H1 (cell line): ENCODE measurements around the gene TNNI2. TPM values are rescaled to one million over a fixed set of nuclear protein-coding genes. Genes with fewer than 3 reads are reported as not detected.
A peak's percentile ranks its signal among the peaks of the same experiment; 100 is the strongest.

Source experiments
- CTCF ChIA-PET: fragments of 300-600 bp; sonication (Branson Sonifier 250); formaldehyde crosslinking; loops from one replicate; lab custom pipeline; 2021; ENCODE audit not compliant: partially characterized antibody; lab: Charles Lee
- POLR2A ChIA-PET: fragments of 300-600 bp; sonication (Branson Sonifier 250); formaldehyde crosslinking; loops from one replicate; lab custom pipeline; 2021; ENCODE audit warnings: inconsistent platforms; ENCODE audit not compliant: partially characterized antibody; lab: Charles Lee
- DNase-seq, 2 experiments: peaks; one replicate each; pipeline versions ENCODE4 v3.0.0 to v3.0.0-alpha.2; 2010 to 2022; ENCODE audit warnings: low spot score in 2 of 2, low read depth in 1 of 2, mixed read lengths in 1 of 2
- FAIRE-seq: peaks from 2 replicates; lab custom pipeline; 2011; peaks lifted over from hg19 to GRCh38; lab: Jason Lieb, UNC
- H2AFZ ChIP-seq: 2 replicates; pipeline ENCODE4 v1.8.1; 2012; ENCODE audit warnings: low read length, inconsistent platforms
- H2AK5ac ChIP-seq: 2 replicates; pipeline ENCODE4 v1.6.1; 2013; ENCODE audit warnings: low read depth, low read length
- H2BK120ac ChIP-seq: replicated peaks from 2 replicates; pipeline ENCODE3; 2013; ENCODE audit warnings: low read depth, low read length, inconsistent platforms
- H2BK12ac ChIP-seq: 2 replicates; pipeline ENCODE4 v1.6.1; 2013; ENCODE audit warnings: low read depth, low read length
- H2BK15ac ChIP-seq: 2 replicates; pipeline ENCODE4 v1.6.1; 2013; ENCODE audit warnings: low read length
- H2BK20ac ChIP-seq: 2 replicates; pipeline ENCODE4 v1.6.1; 2013; ENCODE audit warnings: low read length
- H2BK5ac ChIP-seq: 2 replicates; pipeline ENCODE4 v1.6.1; 2013; ENCODE audit warnings: low read depth, low read length
- H3K14ac ChIP-seq: 2 replicates; pipeline ENCODE4 v1.6.1; 2013; ENCODE audit warnings: inconsistent platforms; ENCODE audit not compliant: insufficient read length
- H3K18ac ChIP-seq: 2 replicates; pipeline ENCODE4 v1.6.1; 2013; ENCODE audit warnings: low read length; ENCODE audit errors: extremely low read depth
- H3K23ac ChIP-seq: 2 replicates; pipeline ENCODE4 v1.6.1; 2013; ENCODE audit warnings: inconsistent platforms; ENCODE audit not compliant: insufficient read length
- H3K23me2 ChIP-seq: 2 replicates; pipeline ENCODE4 v1.6.1; 2013; ENCODE audit warnings: low read depth, low read length
- H3K27ac ChIP-seq: 2 replicates; pipeline ENCODE4 v1.6.1; 2011; ENCODE audit warnings: low read depth, low read length, inconsistent platforms
- H3K27me3 ChIP-seq, 4 experiments: replicated peaks in 1 of 4; 1 replicate in 1 of 4; 2 replicates in 3 of 4; pipeline versions ENCODE4 v1.6.1 to v1.8.1; 2011 to 2013; ENCODE audit warnings: low read length in 3 of 4, mild to moderate bottlenecking in 3 of 4, inconsistent platforms in 2 of 4, mixed read lengths in 2 of 4, moderate library complexity in 1 of 4; ENCODE audit not compliant: control insufficient read depth in 3 of 4, insufficient read depth in 3 of 4; ENCODE audit errors: extremely low read depth in 1 of 4
- H3K36me3 ChIP-seq, 4 experiments: 2 replicates each; pipeline versions ENCODE4 v1.6.1 to v1.8.1; 2011 to 2013; ENCODE audit warnings: mild to moderate bottlenecking in 4 of 4, low read length in 3 of 4, moderate library complexity in 2 of 4, control low read depth in 1 of 4, inconsistent platforms in 1 of 4; ENCODE audit not compliant: insufficient read depth in 4 of 4, control insufficient read depth in 2 of 4
- H3K4ac ChIP-seq: replicated peaks from 2 replicates; pipeline ENCODE3; 2013; ENCODE audit warnings: low read length, low read depth, mixed read lengths, inconsistent platforms; ENCODE audit not compliant: insufficient read length
- H3K4me1 ChIP-seq, 4 experiments: replicated peaks in 1 of 4; 1 replicate in 1 of 4; 2 replicates in 3 of 4; pipeline versions ENCODE4 v1.6.1 to v1.8.1; 2011 to 2013; ENCODE audit warnings: low read length in 3 of 4, inconsistent platforms in 2 of 4, mixed read lengths in 1 of 4; ENCODE audit not compliant: insufficient read depth in 4 of 4, control insufficient read depth in 3 of 4
- H3K4me2 ChIP-seq, 2 experiments: 2 replicates each; pipeline versions ENCODE4 v1.6.1 to v1.8.1; 2011 to 2013; ENCODE audit warnings: low read depth in 2 of 2, low read length in 2 of 2, control low read depth in 1 of 2, inconsistent platforms in 1 of 2, mild to moderate bottlenecking in 1 of 2; ENCODE audit not compliant: insufficient read depth in 1 of 2
- H3K4me3 ChIP-seq, 4 experiments: fragments of 200-600, 300-600 bp in 1 of 4; sonication (generic), shearing (Covaris generic), sonication (Bioruptor Twin) in 1 of 4; 2 replicates each; pipeline versions ENCODE4 v1.5.1 to v1.8.1; 2011 to 2016; ENCODE audit warnings: low read length in 4 of 4, low read depth in 3 of 4, control low read depth in 2 of 4, inconsistent platforms in 2 of 4, mild to moderate bottlenecking in 2 of 4, mixed read lengths in 1 of 4, moderate library complexity in 1 of 4; ENCODE audit not compliant: insufficient read depth in 2 of 4; ENCODE audit errors: extremely low read depth in 1 of 4
- H3K56ac ChIP-seq: replicated peaks from 2 replicates; pipeline ENCODE3; 2013; ENCODE audit warnings: low read depth, mild to moderate bottlenecking, mixed read lengths, low read length, inconsistent platforms; ENCODE audit not compliant: insufficient read length
- H3K79me1 ChIP-seq: 2 replicates; pipeline ENCODE4 v1.6.1; 2013; ENCODE audit warnings: low read depth, low read length, control low read depth
- H3K79me2 ChIP-seq, 2 experiments: 2 replicates each; pipeline versions ENCODE4 v1.6.1 to v1.8.1; 2012 to 2013; ENCODE audit warnings: low read length in 2 of 2, mild to moderate bottlenecking in 2 of 2, inconsistent platforms in 1 of 2; ENCODE audit not compliant: insufficient read depth in 2 of 2, control insufficient read depth in 1 of 2
- H3K9ac ChIP-seq, 4 experiments: replicated peaks in 1 of 4; 1 replicate in 1 of 4; 2 replicates in 3 of 4; pipeline versions ENCODE4 v1.6.1 to v1.8.1; 2011 to 2013; ENCODE audit warnings: low read depth in 3 of 4, low read length in 3 of 4, control low read depth in 2 of 4, mild to moderate bottlenecking in 2 of 4, moderate library complexity in 2 of 4, inconsistent platforms in 1 of 4; ENCODE audit errors: extremely low read depth in 1 of 4
- H3K9me3 ChIP-seq, 2 experiments: 2 replicates each; pipeline versions ENCODE4 v1.6.1 to v1.8.1; 2012 to 2013; ENCODE audit warnings: mild to moderate bottlenecking in 2 of 2, moderate library complexity in 2 of 2, control low read depth in 1 of 2, inconsistent platforms in 1 of 2, low read depth in 1 of 2, low read length in 1 of 2, mixed read lengths in 1 of 2; ENCODE audit not compliant: insufficient read depth in 2 of 2
- H4K20me1 ChIP-seq, 2 experiments: replicated peaks in 1 of 2; 2 replicates each; pipeline versions ENCODE3 to v1.8.1; 2011 to 2013; ENCODE audit warnings: inconsistent platforms in 2 of 2, low read length in 2 of 2, mild to moderate bottlenecking in 1 of 2; ENCODE audit not compliant: insufficient read depth in 2 of 2, control insufficient read depth in 1 of 2
- H4K5ac ChIP-seq: 2 replicates; pipeline ENCODE4 v1.6.1; 2013; ENCODE audit warnings: low read length, low read depth, mixed read lengths, inconsistent platforms; ENCODE audit not compliant: insufficient read length
- H4K8ac ChIP-seq: 2 replicates; pipeline ENCODE4 v1.8.0; 2013; ENCODE audit warnings: mild to moderate bottlenecking, moderate library complexity, low read length, inconsistent platforms; ENCODE audit not compliant: insufficient read depth; ENCODE audit errors: extremely low read depth
- H4K91ac ChIP-seq: replicated peaks from 2 replicates; pipeline ENCODE3; 2013; ENCODE audit warnings: low read length, mixed read lengths, inconsistent platforms; ENCODE audit not compliant: insufficient read length
- CTBP2 ChIP-seq: IDR thresholded peaks from 2 replicates; pipeline ENCODE4 v1.7.0; 2011; ENCODE audit warnings: borderline replicate concordance, mild to moderate bottlenecking, moderate library complexity, mixed read lengths, low read length; ENCODE audit not compliant: insufficient read depth, insufficient read length
- EZH2 ChIP-seq: fragments of 200-600 bp; sonication (generic); IDR thresholded peaks from 2 replicates; pipeline ENCODE4 v1.7.1; 2012; ENCODE audit warnings: low read depth, mild to moderate bottlenecking, moderate library complexity, low read length, inconsistent platforms; ENCODE audit not compliant: severe bottlenecking
- GABPA ChIP-seq: IDR thresholded peaks from 2 replicates; pipeline ENCODE4 v1.6.1; 2011; ENCODE audit warnings: mild to moderate bottlenecking, low read length, moderate library complexity, borderline replicate concordance; ENCODE audit not compliant: insufficient read depth
- NANOG ChIP-seq: IDR thresholded peaks from 2 replicates; pipeline ENCODE4 v1.6.1; 2011; ENCODE audit warnings: low read length, low read depth, mild to moderate bottlenecking, inconsistent platforms; ENCODE audit not compliant: insufficient read depth, poor library complexity, severe bottlenecking
- RAD21 ChIP-seq, 2 experiments: IDR thresholded peaks in 1 of 2; conservative IDR thresholded peaks in 1 of 2; 2 replicates each; pipeline ENCODE4 v1.6.1; 2011; ENCODE audit warnings: low read depth in 2 of 2, low read length in 2 of 2, improper control_type of control experiment in 1 of 2, inconsistent platforms in 1 of 2, mild to moderate bottlenecking in 1 of 2, moderate library complexity in 1 of 2
- SP2 ChIP-seq: IDR thresholded peaks from 2 replicates; pipeline ENCODE4 v1.6.1; 2012; ENCODE audit warnings: mild to moderate bottlenecking, low read length, inconsistent platforms
- TCF12 ChIP-seq: IDR thresholded peaks from 2 replicates; pipeline ENCODE4 v1.6.1; 2011; ENCODE audit warnings: low read depth, mild to moderate bottlenecking, low read length
- WGBS, 2 experiments: shearing (Covaris generic) in 1 of 2; methylation state at CpG; one replicate each; pipeline versions ENCODE4 v1.1.6 to v1.1.7; 2013 to 2015; ENCODE audit warnings: low lambda C conversion rate in 2 of 2, mixed read lengths in 2 of 2, inconsistent platforms in 1 of 2, low coverage in 1 of 2, missing lambda C conversion rate in 1 of 2; ENCODE audit not compliant: insufficient replicate concordance in 2 of 2, insufficient coverage in 1 of 2, insufficient read length in 1 of 2; ENCODE audit errors: extremely low coverage in 1 of 2, missing lambda C conversion rate in 1 of 2; 5-methylcytosine and 5-hydroxymethylcytosine counted together
- polyA plus RNA-seq, 7 experiments: library from polyadenylated mRNA; depleted of rRNA in 3 of 7; stranded (reverse) in 5 of 7; unstranded in 2 of 7; fragments of >200 nt in 5 of 7; fragments of 200-250 nt in 2 of 7; gene quantifications; 1 replicate in 5 of 7; 2 replicates in 1 of 7; 4 replicates in 1 of 7; pipeline versions ENCODE4 v1.2.1 to v1.2.3, GENCODE V29; 2011 to 2013; ENCODE audit warnings: missing spikeins in 2 of 7, mixed read lengths in 2 of 7
- total RNA-seq: library from RNA; stranded (reverse); fragmentation: NEBNext Ultra II Directional; extraction: Animal tissue kit (Norgen Biotek cat#: 25700); gene quantifications from 2 replicates; pipeline ENCODE4 v1.2.1, GENCODE V29; 2021
- TF ChIP-seq, protein P1 (sequence below): IDR thresholded peaks from 2 replicates; pipeline ENCODE4 v1.6.1; 2012; ENCODE audit warnings: inconsistent platforms
- TF ChIP-seq, protein P2 (sequence below): IDR thresholded peaks from 2 replicates; pipeline ENCODE4 v1.6.1; 2012; ENCODE audit warnings: inconsistent platforms

TNNI2 gene
- total and polyA plus RNA-seq, 2 of the 8 experiments (the other 6 are each of a cell fraction or from before 2014, with no cell fraction given) = not detected

DNA sequence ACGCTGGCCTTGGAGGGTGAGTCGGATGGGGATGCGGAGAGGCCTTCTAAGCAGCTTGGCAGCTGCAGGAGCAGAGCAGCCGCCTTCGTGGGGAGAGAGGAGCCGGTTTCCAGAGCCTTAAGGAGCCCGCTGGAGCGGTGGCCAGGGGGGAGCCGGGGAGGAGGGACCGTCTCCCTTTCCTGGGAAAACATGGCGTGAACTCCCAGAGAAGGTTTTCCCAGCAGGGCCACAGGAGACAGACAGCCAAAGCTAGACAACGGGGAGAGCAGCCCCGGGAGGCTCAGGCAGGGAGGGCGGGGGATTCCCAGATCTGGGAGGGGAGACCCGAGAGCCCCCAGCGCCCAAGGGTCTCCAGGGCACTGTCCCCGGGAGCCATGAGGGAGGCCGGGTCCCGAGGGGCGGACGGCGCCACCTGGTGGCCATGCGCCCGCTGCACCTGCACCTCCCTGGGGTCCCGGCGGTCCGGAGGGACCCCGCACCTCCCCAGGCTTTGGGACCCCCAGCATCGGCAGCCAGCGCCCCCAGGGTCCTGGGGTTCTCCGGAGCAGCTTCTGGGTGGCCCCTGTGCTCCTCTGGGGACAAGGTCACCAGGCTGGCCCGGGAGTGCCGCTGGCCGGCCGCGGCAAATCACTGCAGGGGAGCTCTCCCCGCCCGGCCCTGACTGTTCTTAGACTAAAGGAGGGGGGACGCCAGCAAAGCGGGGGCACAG is 6.4 kb upstream of the TNNI2 start:
- Histone ChIP-seq H3K4ac (no peak overlapping the region), H2BK20ac (no peak overlapping the region), H2AFZ (peak overlapping the region; percentile 70; the same call in 1 of the 2 replicates), H3K4me3 (peak overlapping the region; percentile 9 to 68 (median 44); a peak in 7 of 8 replicates), H3K4me1 (peaks cover 0 to 4% (median 2%) of the 10 kb centered on the region in 4 experiments; a peak in 4 of 7 replicates), H3K56ac (no peak overlapping the region), H4K20me1 (no peaks in the 10 kb centered on the region), H3K27ac (no peak overlapping the region), H2AK5ac (no peak overlapping the region), H4K8ac (0 out of 2 replicates have a peak overlapping the region, but pooled peaks have one; percentile 31), H3K27me3 (peaks cover 0 to 6% (median 1%) of the 10 kb centered on the region in 4 experiments; a peak in 3 of 7 replicates), H2BK120ac (no peak overlapping the region), H3K9me3 (no peaks in the 10 kb centered on the region), H3K4me2 (peak overlapping the region; percentile 20 to 86; a peak in 3 of 4 replicates), H3K36me3 (no peaks in the 10 kb centered on the region), H3K18ac (peak overlapping the region; percentile 19; the same call in 1 of the 2 replicates), H2BK15ac (no peak overlapping the region), H3K14ac (no peak overlapping the region), H4K91ac (no peak overlapping the region), H3K79me2 (no peaks in the 10 kb centered on the region), H2BK12ac (no peak overlapping the region), H3K23me2 (no peaks in the 10 kb centered on the region), H3K79me1 (no peaks in the 10 kb centered on the region), H3K23ac (no peak overlapping the region), H4K5ac (no peak overlapping the region), H3K9ac (no peak overlapping the region), H2BK5ac (no peak overlapping the region)
- WGBS, 2 experiments = 19% methylated on average over 15 of the region's 40 CpGs; no CpG with 5 or more reads in 1 of the 2 experiments
- ChIA-PET CTCF (interaction anchor here (0.6 to 15.8 kb wide), 104 partner anchors 7 to 804 kb away, joined by 3 to 439 read pairs (median 5); partner anchors contain the start of genes CTSD, IFITM10, KRTAP5-6 and LSP1), POLR2A (no interaction called here)
- DNase-seq (peak in 1 of 2 experiments; percentile 92), FAIRE-seq (no peak)
- TF ChIP-seq NANOG (no peak), CTBP2 (peak; percentile 42), TCF12 (0 out of 2 replicates have a peak, but pooled peaks have one; percentile 47), GABPA (peak; percentile 84; the same call in 1 of the 2 replicates), RAD21 (IDR thresholded peaks at IDR 0.05 in 1 of 2, conservative IDR thresholded peaks at IDR 0.05 in 1 of 2; ENCODE audit: low read depth in 2 of 2, low read length in 2 of 2) (peak; percentile 67 to 79), SP2 (no peak), EZH2 (peak; percentile 20)
- TF ChIP-seq, protein P1, sequence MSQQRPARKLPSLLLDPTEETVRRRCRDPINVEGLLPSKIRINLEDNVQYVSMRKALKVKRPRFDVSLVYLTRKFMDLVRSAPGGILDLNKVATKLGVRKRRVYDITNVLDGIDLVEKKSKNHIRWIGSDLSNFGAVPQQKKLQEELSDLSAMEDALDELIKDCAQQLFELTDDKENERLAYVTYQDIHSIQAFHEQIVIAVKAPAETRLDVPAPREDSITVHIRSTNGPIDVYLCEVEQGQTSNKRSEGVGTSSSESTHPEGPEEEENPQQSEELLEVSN = peak; percentile 46; the same call in 1 of the 2 replicates
- TF ChIP-seq, protein P2, sequence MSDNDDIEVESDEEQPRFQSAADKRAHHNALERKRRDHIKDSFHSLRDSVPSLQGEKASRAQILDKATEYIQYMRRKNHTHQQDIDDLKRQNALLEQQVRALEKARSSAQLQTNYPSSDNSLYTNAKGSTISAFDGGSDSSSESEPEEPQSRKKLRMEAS = peak; percentile 72
